OCI-LY7 (cell line): ENCODE measurements around the gene MON1A. TPM values are rescaled to one million over a fixed set of nuclear protein-coding genes. Genes with fewer than 3 reads are reported as not detected.

ENCODE experiments used
- BruUV-seq: library from RNA; stranded (reverse); fragments of 400-500 nt; replicated peaks from 2 replicates; lab custom pipeline; 2021; lab: Mats Ljungman, UMichigan
- CTCF ChIA-PET: fragments of 300-600 bp; sonication (Branson Sonifier 250); formaldehyde crosslinking; loops from one replicate; lab custom pipeline; 2022; ENCODE audit warnings: antibody characterized with exemption; ENCODE audit not compliant: unreplicated experiment; lab: Charles Lee
- POLR2A ChIA-PET: fragments of 300-600 bp; sonication (Branson Sonifier 250); formaldehyde crosslinking; loops from one replicate; lab custom pipeline; 2022; ENCODE audit warnings: antibody characterized with exemption; lab: Charles Lee
- DNase-seq: peaks from one replicate; pipeline ENCODE4 v3.0.0-alpha.2; 2015; ENCODE audit warnings: low spot score
- H2AFZ ChIP-seq: fragments of 200-600 bp; sonication (generic), shearing (Covaris generic); 2 replicates; pipeline ENCODE4 v1.6.1; 2014; ENCODE audit warnings: mild to moderate bottlenecking, antibody characterized with exemption, low read length, moderate library complexity
- H3K27ac ChIP-seq: fragments of 200-600 bp; sonication (generic); 2 replicates; pipeline ENCODE4 v1.5.1; 2014; ENCODE audit warnings: mixed run types, low read depth, mild to moderate bottlenecking, moderate library complexity, low read length, inconsistent platforms; ENCODE audit not compliant: poor library complexity, severe bottlenecking
- H3K36me3 ChIP-seq: fragments of 200-600 bp; sonication (generic); 2 replicates; pipeline ENCODE4 v1.6.1; 2014; ENCODE audit warnings: mild to moderate bottlenecking, antibody characterized with exemption, low read length, moderate library complexity, mixed read lengths; ENCODE audit not compliant: insufficient read depth
- H3K4me1 ChIP-seq: fragments of 200-600 bp; sonication (generic); 2 replicates; pipeline ENCODE4 v1.5.1; 2014; ENCODE audit warnings: mild to moderate bottlenecking, low read length; ENCODE audit not compliant: insufficient read depth, poor library complexity, severe bottlenecking
- H3K4me2 ChIP-seq: fragments of 200-600 bp; sonication (generic); 2 replicates; pipeline ENCODE4 v1.6.1; 2014; ENCODE audit warnings: mild to moderate bottlenecking, low read length
- H3K4me3 ChIP-seq: fragments of 200-600 bp; sonication (generic); 2 replicates; pipeline ENCODE4 v1.5.1; 2014; ENCODE audit warnings: mild to moderate bottlenecking, low read depth, low read length; ENCODE audit not compliant: poor library complexity, severe bottlenecking
- H3K79me2 ChIP-seq: fragments of 200-600 bp; sonication (generic); 2 replicates; pipeline ENCODE4 v1.6.1; 2016; ENCODE audit warnings: low read depth, mild to moderate bottlenecking, low read length, moderate library complexity, mixed read lengths; ENCODE audit not compliant: insufficient read depth
- H3K9me2 ChIP-seq: fragments of 200-600 bp; sonication (generic); 2 replicates; pipeline ENCODE4 v1.6.1; 2016; ENCODE audit warnings: mild to moderate bottlenecking, low read length, mixed read lengths; ENCODE audit not compliant: insufficient read depth
- H3K9me3 ChIP-seq: fragments of 200-600 bp; sonication (generic); 2 replicates; pipeline ENCODE4 v1.6.1; 2014; ENCODE audit warnings: mild to moderate bottlenecking, mixed run types, low read length, mixed read lengths
- H4K20me1 ChIP-seq: fragments of 200-600 bp; sonication (generic); 2 replicates; pipeline ENCODE4 v1.6.1; 2014; ENCODE audit warnings: mild to moderate bottlenecking, antibody characterized with exemption, low read length, moderate library complexity, mixed read lengths; ENCODE audit not compliant: insufficient read depth
- CTCF ChIP-seq: fragments of 200-600 bp; sonication (generic); conservative IDR thresholded peaks from 2 replicates; pipeline ENCODE4 v1.5.1; 2014; ENCODE audit warnings: mild to moderate bottlenecking, antibody characterized with exemption, low read length, moderate library complexity, mixed read lengths
- EZH2phosphoT487 ChIP-seq: fragments of 200-600 bp; sonication (generic); IDR thresholded peaks from 2 replicates; pipeline ENCODE4 v1.6.1; 2018; ENCODE audit warnings: low read depth, borderline replicate concordance, mild to moderate bottlenecking, mixed run types, antibody characterized with exemption, low read length, moderate library complexity, mixed read lengths
- intact Hi-C: fragments of 100-400 bp; cut with micrococcal nuclease; formaldehyde crosslinking; loops from one replicate; pipeline ENCODE4 v1.10.0; 2022; ENCODE audit not compliant: unreplicated experiment
- total RNA-seq, 2 experiments: library from RNA; depleted of rRNA in 1 of 2; stranded (reverse); fragments of >200 nt in 1 of 2; shearing (Covaris generic) in 1 of 2; gene quantifications; 2 replicates each; pipeline ENCODE4 v1.2.3, GENCODE V29; 2014 to 2022

The MON1A gene
- total RNA-seq, 2 experiments from 2014 or later, result 7.3 to 10.4 TPM

- H4K20me1 ChIP-seq, result no peaks in the 10 kb centered on the region
- intact Hi-C loops, result no loop called here
- H3K4me3 ChIP-seq, result no peak overlapping the region
- no peak overlapping the region for H3K4me2 ChIP-seq
- no peaks in the 10 kb centered on the region for H3K9me2 ChIP-seq
- H3K9me3 ChIP-seq, result no peaks in the 10 kb centered on the region
- no peaks in the 10 kb centered on the region for H3K36me3 ChIP-seq
- BruUV-seq, result no TSS peak
- no peak overlapping the region for H3K27ac ChIP-seq
- ChIA-PET CTCF (no interaction called here), POLR2A (no interaction called here)
- TF ChIP-seq CTCF (no peak), EZH2phosphoT487 (no peak)
- no peaks in the 10 kb centered on the region for H3K4me1 ChIP-seq
- H2AFZ ChIP-seq, result no peak overlapping the region
- H3K79me2 ChIP-seq, result no peaks in the 10 kb centered on the region
- no peak for DNase-seq
These were observed 42.7 kb downstream of the MON1A start for GRCh38 chr3:49886922-49887265.

GRCh38 chr3:49883998-49884397 lies 45.6 kb downstream of the MON1A start:
- H3K79me2 ChIP-seq, result no peaks in the 10 kb centered on the region
- DNase-seq, result no peak
- intact Hi-C loops, result no loop called here
- no peak overlapping the region for H3K4me3 ChIP-seq
- no peaks in the 10 kb centered on the region for H4K20me1 ChIP-seq
- no TSS peak for BruUV-seq
- CTCF ChIA-PET, result no interaction called here
- H3K9me2 ChIP-seq, result no peaks in the 10 kb centered on the region
- H3K9me3 ChIP-seq, result no peaks in the 10 kb centered on the region
- H2AFZ ChIP-seq, result no peak overlapping the region
- no peak overlapping the region for H3K27ac ChIP-seq
- no peak for TF ChIP-seq CTCF
- no peak for TF ChIP-seq EZH2phosphoT487
- no peak overlapping the region for H3K4me2 ChIP-seq
- peaks cover 11% of the 10 kb centered on the region for H3K4me1 ChIP-seq
- no peaks in the 10 kb centered on the region for H3K36me3 ChIP-seq
- POLR2A ChIA-PET, result no interaction called here

GRCh38 chr3:49882166-49882565 lies 47.4 kb downstream of the MON1A start:
- no peak overlapping the region for H2AFZ ChIP-seq
- intact Hi-C loops, result no loop called here
- no peaks in the 10 kb centered on the region for H4K20me1 ChIP-seq
- ChIA-PET CTCF (no interaction called here), POLR2A (interaction anchor here (0.7 to 0.9 kb wide), 2 partner anchors 11 to 389 kb away, joined by 3 read pairs; no protein-coding TSS in a partner anchor)
- TF ChIP-seq EZH2phosphoT487 (no peak), CTCF (no peak)
- H3K4me1 ChIP-seq, result peaks cover 11% of the 10 kb centered on the region
- no peak overlapping the region for H3K27ac ChIP-seq
- no peaks in the 10 kb centered on the region for H3K9me2 ChIP-seq
- no TSS peak for BruUV-seq
- H3K9me3 ChIP-seq, result no peaks in the 10 kb centered on the region
- no peaks in the 10 kb centered on the region for H3K79me2 ChIP-seq
- no peak for DNase-seq
- no peaks in the 10 kb centered on the region for H3K36me3 ChIP-seq
- H3K4me2 ChIP-seq, result no peak overlapping the region
- no peak overlapping the region for H3K4me3 ChIP-seq
